GM12878 (cell line): Measurements from ENCODE around the gene POLA1. TPM values are rescaled to one million over a fixed set of nuclear protein-coding genes. Genes with fewer than 3 reads are reported as not detected.

Source experiments
- ATAC-seq: fragments of 200-7000 bp; cut with Tn5 transposase; 3 replicates; pipeline ENCODE4 v1.9.1; 2020; ENCODE audit warnings: mild to moderate bottlenecking, moderate library complexity
- BruUV-seq: library from RNA; stranded (reverse); fragments of 400-500 nt; replicated peaks from 2 replicates; lab custom pipeline; 2021; lab: Mats Ljungman, UMichigan
- CTCF ChIA-PET: fragments of 300-600 bp; sonication (Branson Sonifier 250); formaldehyde crosslinking; extraction: SDS; loops from one replicate; lab custom pipeline; 2021; ENCODE audit warnings: inconsistent platforms; lab: Yijun Ruan, JAX
- POLR2A ChIA-PET: fragments of 350-600 bp; formaldehyde crosslinking; extraction: SDS; loops from one replicate; lab custom pipeline; 2021; ENCODE audit warnings: inconsistent platforms; lab: Charles Lee
- RAD21 ChIA-PET: fragments of 300-600 bp; sonication (Branson Sonifier 250); formaldehyde crosslinking; loops from one replicate; lab custom pipeline; 2023; ENCODE audit warnings: antibody characterized with exemption; ENCODE audit not compliant: unreplicated experiment; lab: Charles Lee
- SMC1A ChIA-PET: fragments of 300-600 bp; sonication (Branson Sonifier 250); formaldehyde crosslinking; loops from one replicate; lab custom pipeline; 2023; ENCODE audit not compliant: unreplicated experiment, uncharacterized antibody; lab: Charles Lee
- DNase-seq: peaks from one replicate; pipeline ENCODE4 v3.0.0-alpha.2; 2011; ENCODE audit warnings: low read depth, low spot score
- FAIRE-seq: peaks from 3 replicates; lab custom pipeline; 2011; peaks lifted over from hg19 to GRCh38; lab: Jason Lieb, UNC
- H2AFZ ChIP-seq: 2 replicates; pipeline ENCODE4 v1.6.0; 2011; ENCODE audit warnings: low read depth, low read length, control low read depth; ENCODE audit not compliant: control insufficient read depth
- H3K27ac ChIP-seq: 2 replicates; pipeline ENCODE4 v1.5.1; 2011; ENCODE audit warnings: control low read depth; ENCODE audit not compliant: control insufficient read depth, insufficient read depth
- H3K27me3 ChIP-seq, 2 experiments: replicated peaks in 1 of 2; 2 replicates each; pipeline versions ENCODE4 v1.6.0 to v1.6.1; 2011; ENCODE audit warnings: low read length in 1 of 2; ENCODE audit not compliant: control insufficient read depth in 2 of 2, insufficient read depth in 2 of 2
- H3K36me3 ChIP-seq, 2 experiments: 2 replicates each; pipeline ENCODE4 v1.5.1; 2011; ENCODE audit warnings: low read length in 1 of 2; ENCODE audit not compliant: control insufficient read depth in 2 of 2, insufficient read depth in 2 of 2
- H3K4me1 ChIP-seq: 2 replicates; pipeline ENCODE4 v1.6.1; 2011; ENCODE audit warnings: mild to moderate bottlenecking, low read length, moderate library complexity, mixed read lengths; ENCODE audit not compliant: control insufficient read depth, insufficient read depth
- H3K4me2 ChIP-seq: 2 replicates; pipeline ENCODE4 v1.6.0; 2011; ENCODE audit warnings: control low read depth; ENCODE audit not compliant: control insufficient read depth, insufficient read depth
- H3K4me3 ChIP-seq: fragments of 200-600 bp; sonication (generic); 2 replicates; pipeline ENCODE4 v1.5.1; 2016
- H3K79me2 ChIP-seq: 2 replicates; pipeline ENCODE4 v1.6.0; 2011; ENCODE audit warnings: low read length; ENCODE audit not compliant: control insufficient read depth, insufficient read depth
- H3K9ac ChIP-seq: 2 replicates; pipeline ENCODE4 v1.8.0; 2011; ENCODE audit warnings: low read length, control low read depth, mixed read lengths; ENCODE audit not compliant: control insufficient read depth, insufficient read depth
- H3K9me3 ChIP-seq: replicated peaks from 3 replicates; pipeline ENCODE4 v1.5.1; 2011; ENCODE audit warnings: mild to moderate bottlenecking, low read length; ENCODE audit not compliant: control insufficient read depth, insufficient read depth
- H4K20me1 ChIP-seq: 2 replicates; pipeline ENCODE4 v1.6.0; 2011; ENCODE audit not compliant: control insufficient read depth, insufficient read depth
- NKRF ChIP-seq: fragments of 450-650 bp; conservative IDR thresholded peaks from 2 replicates; pipeline ENCODE4 v1.6.1; 2017; ENCODE audit warnings: mild to moderate bottlenecking, moderate library complexity
- PAX8 ChIP-seq: fragments of 450-650 bp; IDR thresholded peaks from 2 replicates; pipeline ENCODE4 v1.6.1; 2017; ENCODE audit warnings: mild to moderate bottlenecking, moderate library complexity
- PML ChIP-seq: IDR thresholded peaks from 2 replicates; pipeline ENCODE4 v1.6.1; 2012; ENCODE audit warnings: low read length, inconsistent platforms
- POLR2AphosphoS5 ChIP-seq: IDR thresholded peaks from 2 replicates; pipeline ENCODE4 v1.6.1; 2011; ENCODE audit warnings: mild to moderate bottlenecking, low read length, inconsistent platforms
- POU2F2 ChIP-seq: IDR thresholded peaks from 3 replicates; pipeline ENCODE4 v1.6.1; 2011; ENCODE audit warnings: low read depth, mild to moderate bottlenecking, low read length, borderline replicate concordance
- RBBP5 ChIP-seq: fragments of 200-600 bp; sonication (generic); conservative IDR thresholded peaks from 2 replicates; pipeline ENCODE4 v1.6.1; 2016
- SMAD5 ChIP-seq: IDR thresholded peaks from 2 replicates; pipeline ENCODE4 v1.6.1; 2016; ENCODE audit warnings: antibody characterized with exemption, low read depth
- STAT1 ChIP-seq: fragments of 450-650 bp; conservative IDR thresholded peaks from 2 replicates; pipeline ENCODE4 v1.6.1; 2014; ENCODE audit warnings: antibody characterized with exemption, mild to moderate bottlenecking
- TARDBP ChIP-seq: IDR thresholded peaks from 2 replicates; pipeline ENCODE4 v1.6.1; 2016; ENCODE audit warnings: borderline replicate concordance
- WGBS: methylation state at CpG from one replicate; pipeline ENCODE4 v1.1.6; 2016; ENCODE audit warnings: low lambda C conversion rate; ENCODE audit not compliant: insufficient replicate concordance, insufficient coverage; ENCODE audit errors: missing lambda C conversion rate; 5-methylcytosine and 5-hydroxymethylcytosine counted together
- in situ Hi-C: fragments of 300-500 bp; cut with MboI; formaldehyde crosslinking; loops from 9 replicates; pipeline ENCODE4 v1.14.3; 2018; ENCODE audit warnings: mixed read lengths
- intact Hi-C: fragments of 100-400 bp; cut with micrococcal nuclease; formaldehyde crosslinking; loops from one replicate; pipeline ENCODE4 v1.14.2; 2022; ENCODE audit not compliant: unreplicated experiment
- polyA plus RNA-seq, 11 experiments: library from polyadenylated mRNA; depleted of rRNA in 4 of 11; unstranded in 6 of 11; stranded (reverse) in 5 of 11; fragments of >200 nt; fragmentation: Nextera tagmentation in 4 of 11; fragmentation: Illumina TruSeq in 1 of 11; extraction: Ambion mirVana in 4 of 11; extraction: Trizol in 1 of 11; gene quantifications; 1 replicate in 1 of 11; 2 replicates in 10 of 11; pipeline versions ENCODE4 v1.2.1 to v1.2.3, GENCODE V29; 2011 to 2016; ENCODE audit warnings: inconsistent platforms in 2 of 11, missing spikeins in 2 of 11, low read depth in 1 of 11
- total RNA-seq, 4 experiments: library from RNA; depleted of rRNA in 3 of 4; stranded (reverse); fragments of >200 nt in 3 of 4; fragmentation: Illumina TruSeq in 1 of 4; extraction: Trizol in 1 of 4; gene quantifications; 2 replicates each; pipeline versions ENCODE4 v1.2.1 to v1.2.3, GENCODE V29; 2013 to 2021

The POLA1 gene
- total and polyA plus RNA-seq, 10 of the 15 experiments (the other 5 are each of a cell fraction or from before 2014, with no cell fraction given): 6.5 to 34.7 (median 24.8) TPM

- Histone ChIP-seq H2AFZ (no peak overlapping the region), H3K27ac (no peak overlapping the region), H3K36me3 (no peaks in the 10 kb centered on the region; a peak in 2 of 4 replicates), H3K4me2 (no peak overlapping the region), H3K79me2 (no peaks in the 10 kb centered on the region), H4K20me1 (no peaks in the 10 kb centered on the region), H3K9me3 (no peaks in the 10 kb centered on the region), H3K4me1 (no peaks in the 10 kb centered on the region), H3K4me3 (no peak overlapping the region), H3K9ac (no peak overlapping the region), H3K27me3 (no peaks in the 10 kb centered on the region)
- WGBS: 41% methylated on average over 5 of the region's 5 CpGs
- DNase-seq (no peak), FAIRE-seq (no peak), ATAC-seq (no peak)
- no peak for TF ChIP-seq PAX8
- no peak for TF ChIP-seq SMAD5
- no peak for TF ChIP-seq POLR2AphosphoS5
- TF ChIP-seq STAT1: no peak
- TF ChIP-seq NKRF: no peak
- TF ChIP-seq TARDBP: no peak
- no peak for TF ChIP-seq PML
- TF ChIP-seq RBBP5: no peak
- TF ChIP-seq POU2F2: no peak
- ChIA-PET SMC1A (interaction anchor here (1.0 kb wide), 1 partner anchor 46 kb away, joined by 3 read pairs; no protein-coding TSS in a partner anchor), CTCF (interaction anchor here (0.7 to 1.4 kb wide), 3 partner anchors 11 to 350 kb away, joined by 3 to 4 read pairs (median 3); no protein-coding TSS in a partner anchor), RAD21 (no interaction called here), POLR2A (interaction anchor here (0.5 kb wide), 1 partner anchor 178 kb away, joined by 6 read pairs; no protein-coding TSS in a partner anchor)
- no TSS peak for BruUV-seq
- intact Hi-C loops: no loop called here
- in situ Hi-C loops: no loop called here
Observed at GRCh38 chrX:24833695-24834094, 140.0 kb downstream of the POLA1 start.
